GM18498 (cell line): Measurements from ENCODE around the gene DHRS7B.

Experiments
- ATAC-seq: cut with Tn5 transposase; IDR thresholded peaks from one replicate; pipeline ENCODE4 v1.9.1; 2021; ENCODE audit warnings: mild to moderate bottlenecking, moderate library complexity; ENCODE audit not compliant: unreplicated experiment

Gene DHRS7B

GRCh38 chr17:21232033-21232749 is 105.4 kb downstream of the DHRS7B start:
- ATAC-seq: no peak

DNA sequence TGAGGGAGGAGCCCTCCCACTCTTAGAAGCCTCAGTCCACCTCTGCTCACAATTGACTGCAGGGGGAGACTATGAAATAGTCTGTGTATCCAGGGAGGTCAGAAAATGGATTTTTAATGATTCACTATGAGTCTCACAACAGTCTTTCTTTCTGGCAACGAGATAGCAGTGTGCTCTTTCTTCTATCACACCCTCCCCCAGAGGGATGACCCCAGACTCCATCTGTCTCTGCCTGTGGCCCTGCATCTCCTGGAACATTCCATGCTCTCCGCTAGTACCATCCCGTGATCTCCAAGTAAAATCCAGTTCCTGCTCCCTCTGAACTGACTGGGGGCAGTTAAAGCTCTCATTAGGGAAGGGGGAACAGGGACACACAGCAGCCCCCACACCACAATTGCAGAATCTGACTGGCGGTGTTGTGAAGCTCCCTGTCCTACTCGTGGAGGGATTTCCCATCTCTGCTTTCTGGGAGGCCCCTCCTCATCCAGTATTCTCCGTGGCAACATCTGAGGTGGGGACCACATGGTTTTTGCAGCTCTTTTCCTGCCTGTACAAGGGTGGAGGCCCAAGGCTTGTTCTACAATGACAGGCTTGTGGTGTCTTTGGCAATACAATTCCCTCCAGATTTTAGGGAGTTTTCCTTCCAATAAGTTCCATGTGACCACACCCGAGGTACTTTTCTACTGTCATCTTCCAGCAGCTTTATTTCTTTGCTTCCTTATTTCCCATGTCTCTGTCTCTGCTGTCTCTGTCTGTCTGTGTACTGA is 107.0 kb downstream of the DHRS7B start:
- ATAC-seq: no peak

- no peak for ATAC-seq
Observed at GRCh38 chr17:21235921-21236320, 109.2 kb downstream of the DHRS7B start.

DNA sequence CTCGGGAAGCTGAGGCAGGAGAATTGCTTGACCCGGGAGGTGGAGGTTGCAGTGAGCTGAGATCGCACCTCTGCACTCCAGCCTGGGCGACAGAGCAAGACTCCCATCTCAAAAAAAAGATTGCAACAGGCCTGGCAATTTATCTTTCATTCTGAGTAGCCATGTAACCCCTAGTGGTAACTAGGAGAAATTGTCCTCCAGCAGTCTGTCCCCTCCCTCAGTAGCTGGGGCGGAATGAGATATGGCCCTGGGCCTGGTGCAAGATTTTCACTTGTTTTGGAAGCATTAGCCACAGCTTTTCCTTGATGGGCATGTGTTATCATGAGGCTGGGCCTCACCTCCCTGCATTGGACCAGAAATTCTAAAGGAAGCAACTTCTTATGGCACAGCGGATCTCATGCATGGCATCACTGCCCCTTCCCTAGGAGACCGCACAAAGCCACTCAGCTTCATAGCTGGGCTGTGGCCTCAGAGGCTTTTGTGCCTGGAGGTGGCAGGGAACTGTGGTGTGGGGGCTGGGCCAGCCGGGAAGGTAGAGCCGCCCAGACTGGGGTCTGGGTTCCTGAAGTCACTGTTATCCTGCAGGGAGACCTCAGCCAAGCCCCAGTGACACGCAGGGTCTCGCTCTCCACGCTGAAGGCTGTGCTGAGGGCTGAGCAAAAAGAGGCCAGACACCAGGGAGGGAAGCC is 113.1 kb downstream of the DHRS7B start:
- no peak for ATAC-seq

DNA sequence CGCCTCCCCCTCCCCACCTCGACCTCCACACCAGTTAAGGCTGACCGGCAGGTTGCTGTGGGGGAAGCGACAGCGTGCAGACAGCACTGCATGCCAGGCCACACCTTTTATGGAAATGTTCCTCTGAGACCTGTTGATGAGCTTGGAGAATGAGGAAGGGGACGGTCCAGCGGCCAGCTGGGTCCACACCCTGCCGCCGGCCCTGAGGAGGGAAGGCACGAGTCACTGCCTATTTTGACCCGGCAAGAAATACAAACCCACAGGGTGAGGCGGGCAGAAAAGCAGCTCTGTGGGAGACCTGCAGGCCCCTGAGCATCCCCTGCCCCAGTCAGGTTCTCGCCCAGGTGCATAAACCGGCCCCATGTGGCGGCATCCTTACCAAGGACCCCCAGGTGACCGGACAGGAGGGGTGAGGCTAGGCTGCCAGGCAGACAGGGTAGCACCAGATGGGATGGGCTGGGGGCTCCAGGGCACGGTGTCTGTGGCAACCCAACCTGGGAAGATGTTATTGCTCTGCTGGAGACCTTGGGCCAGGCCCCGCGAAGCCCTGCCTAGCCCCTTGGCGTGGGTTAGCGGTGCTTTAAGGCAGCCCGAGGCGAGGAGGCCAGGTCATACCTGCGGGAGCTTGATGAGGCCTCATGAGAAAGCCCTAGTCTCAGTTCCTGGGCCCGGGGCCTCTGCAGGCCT is 113.7 kb downstream of the DHRS7B start:
- ATAC-seq: no peak
